ENCODE measurements around the gene AGPAT4.

Gene AGPAT4

DNA sequence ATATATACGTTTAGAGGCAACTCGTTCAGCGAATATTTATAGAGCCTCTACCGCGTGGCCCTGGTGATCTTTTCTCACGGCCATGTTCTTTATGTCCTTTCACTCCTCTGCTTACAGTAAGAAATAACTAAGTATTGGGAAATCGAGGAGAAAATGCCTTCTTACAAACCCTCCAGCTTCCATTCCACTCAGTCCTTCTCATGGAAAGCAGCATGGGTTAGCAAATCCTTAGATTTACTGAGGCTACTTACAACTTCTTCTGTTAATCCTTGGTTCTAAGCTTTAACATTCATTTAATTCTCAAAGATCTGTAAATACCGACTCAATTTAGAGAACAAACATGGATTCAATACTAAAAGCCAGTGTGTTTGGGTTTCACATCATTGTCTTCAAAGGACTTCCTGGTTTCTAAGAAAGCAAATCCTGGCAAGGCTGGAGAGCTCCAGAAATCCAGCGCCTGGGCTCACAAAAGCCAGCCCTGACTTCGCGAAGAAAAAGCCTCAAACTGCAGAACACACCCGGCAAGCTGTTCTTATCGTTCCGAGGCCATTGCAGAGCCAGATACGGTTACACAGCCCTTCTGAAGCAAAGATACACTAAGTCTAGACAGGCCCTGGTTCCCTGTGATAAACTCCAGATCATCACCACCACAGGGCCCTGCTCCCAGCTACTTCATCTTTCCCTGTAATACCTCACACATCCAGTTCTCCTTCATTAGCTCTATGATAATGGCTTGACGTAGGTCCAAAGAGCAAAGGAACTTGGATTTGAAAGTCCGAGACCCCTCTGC is 19.2 kb downstream of the AGPAT4 start:
- DNase-seq: no peak

DNA sequence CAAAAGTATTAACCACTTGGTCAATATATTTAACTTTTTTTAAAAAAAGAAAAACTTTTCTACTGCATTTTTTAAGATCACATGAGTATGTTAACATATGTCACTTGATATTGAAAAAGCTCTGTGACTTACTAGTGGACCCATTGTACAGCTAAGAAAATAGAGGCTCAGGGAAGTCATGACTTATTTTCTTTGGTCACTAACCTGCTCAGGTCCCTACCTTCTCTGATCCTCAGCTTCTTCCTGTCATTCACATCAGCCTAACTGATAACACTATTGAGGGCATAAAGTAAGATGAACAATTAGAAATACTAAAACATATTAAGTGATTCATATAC is 19.8 kb downstream of the AGPAT4 start:
- no peak for DNase-seq

DNA sequence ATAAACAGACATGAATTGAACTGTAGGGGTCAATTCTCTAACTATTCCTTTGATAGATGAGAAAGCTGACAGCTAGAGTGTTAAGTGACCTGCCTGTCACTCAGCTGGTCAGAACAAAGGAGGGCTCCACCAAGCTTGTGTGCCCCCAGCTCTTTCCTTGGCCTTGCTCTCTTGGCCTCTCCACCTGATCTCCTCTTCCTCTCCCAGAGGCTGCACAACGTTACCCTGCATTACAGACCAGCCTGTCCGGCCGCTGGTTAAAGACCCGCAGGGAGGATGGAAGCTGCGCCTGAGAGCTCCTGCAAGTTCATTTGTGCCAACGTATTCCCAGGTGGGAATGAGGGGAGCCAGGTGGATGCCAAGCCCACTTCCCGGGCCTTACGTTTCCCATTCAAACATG is 22.5 kb downstream of the AGPAT4 start:
- no peak for DNase-seq

DNA sequence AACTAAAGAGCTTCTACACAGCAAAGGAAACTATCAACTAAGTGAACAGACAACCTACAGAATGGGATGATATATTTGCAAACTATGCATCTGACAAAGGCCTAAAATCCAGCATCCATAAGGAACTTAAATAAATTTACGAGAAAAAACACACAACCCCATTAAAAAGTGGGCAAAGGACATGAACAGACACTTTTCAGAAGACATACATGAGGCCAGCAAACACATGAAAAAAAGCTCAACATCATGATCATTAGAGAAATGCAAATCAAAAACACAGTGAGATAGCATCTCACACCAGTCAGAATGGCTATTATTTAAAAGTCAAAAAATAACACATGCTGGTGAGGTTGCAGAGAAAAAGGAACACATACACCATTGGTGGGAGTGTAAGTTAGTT is 24.5 kb downstream of the AGPAT4 start:
- DNase-seq: no peak

DNA sequence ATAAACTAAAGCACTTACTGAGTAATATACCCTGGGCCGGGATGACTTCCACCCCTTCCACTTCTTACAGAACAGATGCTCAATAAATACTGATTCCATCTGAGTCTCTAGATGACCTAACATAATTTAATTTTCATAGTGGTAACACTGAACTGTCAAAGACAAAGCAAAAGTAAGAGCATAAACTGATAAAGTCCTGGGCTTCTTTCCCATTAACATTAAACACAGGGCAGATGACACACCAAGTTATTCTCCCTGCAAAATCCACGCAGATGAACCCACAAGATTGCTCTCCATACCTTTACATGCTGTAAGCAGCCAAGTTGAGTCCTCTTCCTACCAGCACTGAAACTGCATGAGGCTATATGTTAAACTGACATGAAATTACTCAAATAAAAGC is 27.1 kb downstream of the AGPAT4 start:
- no peak for DNase-seq

DNA sequence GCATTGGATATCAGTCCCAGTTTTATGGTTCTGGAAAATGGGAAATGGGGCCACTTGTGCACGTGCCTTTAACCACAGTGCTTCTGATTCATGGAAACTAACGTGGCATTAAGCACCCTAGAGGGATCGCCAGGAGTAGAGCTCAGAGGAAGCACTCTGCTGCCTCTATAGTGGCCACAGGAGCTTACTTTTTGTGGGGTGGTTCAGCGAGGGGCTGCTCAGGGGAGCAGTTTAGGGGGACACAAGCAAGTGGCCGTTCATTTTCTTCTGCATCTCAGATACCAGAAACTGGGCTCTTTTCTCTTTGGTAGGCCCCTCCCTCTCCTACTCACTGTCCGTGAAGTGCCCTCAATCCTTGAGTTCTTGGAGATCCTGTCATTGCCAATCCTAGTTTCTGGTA is 28.5 kb downstream of the AGPAT4 start:
- DNase-seq: no peak

DNA sequence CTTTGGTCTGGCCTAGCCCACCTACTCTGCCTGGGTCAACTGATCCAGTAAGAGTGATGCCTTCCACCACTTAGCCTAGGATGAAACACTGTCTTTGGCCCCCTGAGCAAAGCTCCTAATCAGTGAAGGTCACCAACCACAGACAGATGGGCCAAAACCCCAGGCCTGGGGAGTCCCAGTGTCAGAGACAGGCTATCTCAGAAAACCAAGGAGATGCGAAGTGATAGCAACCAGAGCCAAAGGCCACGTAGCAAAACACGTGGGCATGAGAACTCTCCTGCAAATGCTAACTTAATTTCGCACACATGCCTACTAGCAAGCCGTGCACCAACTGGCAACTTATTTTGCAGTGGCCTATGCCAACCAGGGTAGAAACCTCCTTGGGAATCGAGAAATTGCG is 29.1 kb downstream of the AGPAT4 start:
- no peak for DNase-seq

DNA sequence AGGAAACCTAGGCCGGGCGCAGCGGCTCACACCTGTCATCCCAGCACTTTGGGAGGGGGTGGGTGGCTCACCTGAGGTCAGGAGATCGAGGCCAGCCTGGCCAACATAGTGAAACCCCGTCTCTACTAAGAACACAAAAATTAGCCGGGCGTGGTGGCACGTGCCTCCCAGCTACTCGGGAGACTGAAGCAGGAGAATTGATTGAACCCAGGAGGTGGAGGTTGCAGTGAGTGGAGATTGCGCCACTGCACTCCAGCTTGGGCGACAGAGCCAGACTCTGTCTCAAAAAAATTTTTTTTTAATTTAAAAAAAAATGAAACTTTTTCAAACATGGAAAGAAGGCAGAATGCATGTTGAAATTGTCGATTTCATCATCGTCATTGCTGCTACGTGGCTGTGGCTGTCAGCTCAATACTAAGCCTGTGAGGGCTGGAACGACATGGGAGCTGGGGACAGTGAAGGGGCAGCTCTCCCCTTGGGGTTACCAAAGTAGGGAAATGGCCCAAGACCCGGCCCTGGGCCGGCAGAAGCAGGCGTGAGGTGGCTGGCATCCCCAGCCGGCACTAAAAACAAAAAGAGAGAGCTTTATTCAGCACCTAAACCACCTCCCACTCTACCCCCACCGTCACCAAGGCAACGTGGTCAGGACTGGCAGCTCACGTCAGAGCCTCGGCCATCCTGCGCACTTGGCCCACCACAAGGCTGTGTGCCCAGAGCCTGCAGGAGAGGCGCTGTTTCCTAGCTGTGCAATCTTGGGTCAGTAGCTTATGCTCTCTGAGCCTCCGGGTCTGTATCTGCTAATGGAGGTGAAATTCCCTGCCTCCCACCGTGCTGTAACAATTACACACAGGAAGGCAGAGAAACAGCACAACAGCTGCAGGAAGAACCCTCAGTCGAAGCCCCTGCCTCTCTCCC is 30.8 kb downstream of the AGPAT4 start:
- DNase-seq: no peak

DNA sequence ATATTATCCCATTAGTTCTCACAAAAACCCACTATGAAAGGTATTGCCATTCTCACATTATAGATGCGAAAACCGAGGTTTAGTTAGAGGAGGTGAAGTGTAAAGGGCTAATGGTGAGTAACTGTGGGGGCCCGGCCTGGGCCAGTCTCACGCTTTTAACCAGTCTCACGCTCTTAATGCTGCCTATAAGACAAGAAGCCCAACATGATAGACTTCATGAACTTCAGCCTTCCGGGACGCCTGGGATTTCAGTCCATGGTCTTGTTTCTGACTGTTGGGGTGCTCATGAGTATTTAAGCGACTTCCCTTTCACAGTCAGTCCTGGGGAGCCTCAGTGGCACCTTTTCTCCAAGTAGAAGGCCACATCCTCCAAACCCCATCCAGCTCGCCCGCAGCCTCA is 31.7 kb downstream of the AGPAT4 start:
- no peak for DNase-seq

DNA sequence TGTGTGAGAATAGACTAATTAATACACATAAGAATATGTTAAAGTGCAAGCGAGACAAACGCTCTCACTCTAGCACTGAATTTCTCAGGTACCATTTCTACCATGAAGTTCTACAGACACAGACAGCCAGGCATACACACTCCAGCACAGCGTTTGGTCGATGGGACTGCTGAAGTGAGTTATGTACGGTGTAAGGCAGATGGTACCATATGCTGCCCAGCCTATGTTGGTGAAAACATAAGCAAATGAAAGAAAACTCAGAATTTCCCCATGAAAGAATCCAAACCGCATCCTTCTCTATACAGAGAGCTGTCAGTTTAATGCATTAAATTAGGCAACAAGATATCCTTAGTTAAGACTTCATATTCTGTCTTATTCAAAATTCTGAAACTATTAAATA is 34.9 kb downstream of the AGPAT4 start:
- no peak for DNase-seq

DNA sequence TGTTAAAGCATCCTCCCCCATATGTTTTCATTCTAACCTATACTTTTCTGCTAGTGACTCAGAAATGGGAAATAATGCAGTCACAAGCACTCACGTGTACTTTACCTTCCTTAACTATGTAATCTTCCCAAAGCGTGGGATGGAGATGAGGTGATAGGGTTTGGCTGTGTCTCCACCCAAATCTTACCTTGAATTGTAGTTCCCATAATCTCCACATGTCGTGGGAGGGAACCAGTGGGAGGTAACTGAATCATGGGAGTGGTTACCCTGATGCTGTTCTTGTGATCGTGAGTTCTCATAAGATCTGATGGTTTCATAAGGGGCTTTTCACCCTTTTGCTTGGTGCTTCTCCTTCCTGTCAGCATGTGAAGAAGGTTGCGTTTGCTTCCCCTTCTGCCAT is 35.4 kb downstream of the AGPAT4 start:
- no peak for DNase-seq

DNA sequence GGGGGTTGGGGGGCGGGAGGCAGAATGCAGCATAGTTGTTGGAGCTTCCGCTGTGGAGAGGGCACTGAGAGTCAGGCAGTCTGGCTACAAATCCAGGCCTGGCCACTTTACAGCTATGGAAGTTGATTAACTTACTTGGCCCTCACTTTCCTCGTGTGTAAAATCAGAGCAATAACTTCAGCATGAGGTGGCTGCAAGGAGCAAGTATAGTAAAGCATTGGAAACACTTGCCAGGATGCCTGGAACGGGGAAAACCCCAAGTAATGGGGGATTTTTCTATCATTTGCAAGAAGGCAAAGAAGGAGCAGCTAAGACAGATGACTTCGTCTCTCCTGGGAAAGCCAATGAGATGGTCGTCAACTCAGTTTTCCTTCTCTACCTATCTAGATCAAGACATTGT is 35.8 kb downstream of the AGPAT4 start:
- DNase-seq: no peak

DNA sequence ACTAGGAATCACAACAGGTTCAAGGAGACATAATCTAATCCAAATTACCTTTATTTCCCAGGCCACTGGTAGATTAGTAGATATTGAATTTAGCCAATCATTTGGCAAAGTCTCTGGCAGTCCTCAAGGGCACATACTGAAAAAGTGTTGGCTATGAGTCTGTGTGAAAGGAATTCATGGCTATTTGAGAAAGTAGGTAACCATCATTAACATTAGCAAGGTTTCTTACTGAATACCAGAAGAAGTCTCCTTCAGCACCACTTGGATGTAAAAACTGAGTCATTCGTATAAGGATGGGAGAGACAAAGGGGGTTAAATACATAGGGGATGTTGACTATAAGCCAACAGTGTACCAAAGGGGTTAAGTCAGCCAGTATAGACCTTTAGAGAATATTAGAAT is 36.7 kb downstream of the AGPAT4 start:
- no peak for DNase-seq

DNA sequence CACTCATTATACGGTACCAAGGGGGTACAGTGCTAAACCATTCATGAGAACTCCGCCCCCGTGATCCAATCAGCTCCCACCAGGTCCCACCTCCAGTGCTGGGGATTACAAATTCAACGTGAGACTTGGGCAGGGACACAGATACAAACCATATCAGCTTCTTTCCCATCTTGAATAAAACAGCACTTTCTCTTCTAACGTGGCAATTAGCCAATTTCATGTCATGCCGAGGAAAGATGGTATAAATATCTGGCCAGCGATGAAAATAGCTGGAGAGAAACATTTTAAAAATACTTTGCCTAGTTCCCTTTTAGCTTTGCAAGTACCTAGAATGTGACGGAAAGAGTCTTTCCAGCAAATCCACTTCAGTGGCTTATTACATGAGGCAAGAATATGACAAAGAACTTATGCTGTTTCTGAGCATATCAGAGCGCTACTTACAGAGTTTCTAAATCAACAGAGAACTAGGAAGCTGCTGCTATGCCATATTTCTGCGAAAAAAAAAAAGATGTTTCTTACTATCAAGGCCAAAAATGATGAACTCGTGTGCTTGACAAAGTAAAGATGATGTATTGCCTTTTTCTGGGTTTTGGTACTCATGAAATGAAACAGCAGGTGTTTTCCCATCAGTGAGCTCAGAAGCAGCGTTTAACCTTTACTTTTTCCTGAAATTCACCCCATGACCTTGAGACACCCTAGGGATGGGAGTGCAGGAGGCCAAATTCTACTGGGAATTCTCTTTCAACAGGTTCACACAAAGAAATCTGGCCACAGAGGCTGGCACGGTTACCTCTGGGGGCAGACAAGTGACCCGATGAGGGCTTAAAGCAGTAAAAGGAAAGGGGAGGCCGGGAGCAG is 37.9 kb downstream of the AGPAT4 start:
- DNase-seq: no peak

DNA sequence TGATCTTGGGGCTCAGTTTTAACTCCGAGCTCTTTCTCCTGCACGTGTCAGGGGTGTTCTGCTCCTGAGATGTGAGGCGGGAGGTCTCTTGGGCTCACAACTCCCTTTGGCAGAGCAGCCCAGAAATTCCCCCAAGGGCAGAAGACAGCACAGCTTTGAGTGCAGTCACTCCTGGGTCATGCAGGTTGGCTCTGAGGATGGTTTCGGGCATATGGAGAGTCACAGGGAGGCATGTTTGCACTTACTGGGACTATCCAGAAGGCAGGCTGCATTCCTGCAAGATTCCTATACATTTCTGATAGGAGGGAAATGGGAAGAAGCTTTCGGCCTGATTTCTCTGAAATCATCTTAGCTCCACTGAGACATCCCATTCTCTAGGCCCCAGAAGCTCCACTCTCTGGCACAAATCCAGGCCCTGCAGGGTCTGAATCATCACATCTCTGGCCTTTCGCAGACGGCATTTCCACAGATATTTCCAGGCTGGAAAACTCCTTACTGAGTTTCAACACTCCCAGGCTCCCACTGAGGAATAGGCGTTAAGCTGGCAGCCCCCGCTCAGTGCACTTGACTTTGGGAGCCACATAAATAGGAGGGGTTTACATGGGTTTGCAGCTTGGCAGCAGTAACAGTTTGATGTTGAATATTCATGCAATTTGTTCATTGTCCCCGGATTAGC is 39.7 kb downstream of the AGPAT4 start:
- no peak for DNase-seq

DNA sequence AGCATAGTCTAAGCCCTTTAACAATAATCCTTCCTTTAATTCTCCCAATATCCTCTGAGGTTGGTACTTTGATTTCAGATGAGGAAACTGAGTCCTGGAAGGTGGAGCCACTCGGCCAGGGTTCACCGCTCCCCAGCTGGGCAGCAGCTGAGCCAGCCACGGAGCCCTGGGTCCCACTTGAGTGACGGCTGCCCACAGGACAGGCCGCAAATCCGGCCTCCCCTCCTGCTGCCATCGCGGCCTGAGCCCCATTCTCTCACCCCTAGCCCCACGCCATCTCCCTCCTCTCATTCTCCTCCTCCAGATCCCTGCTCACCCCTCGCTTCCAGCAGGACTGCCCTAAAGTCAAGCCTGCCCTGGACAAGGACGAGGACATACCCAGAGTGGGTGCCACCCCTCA is 41.4 kb downstream of the AGPAT4 start:
- no peak for DNase-seq

DNA sequence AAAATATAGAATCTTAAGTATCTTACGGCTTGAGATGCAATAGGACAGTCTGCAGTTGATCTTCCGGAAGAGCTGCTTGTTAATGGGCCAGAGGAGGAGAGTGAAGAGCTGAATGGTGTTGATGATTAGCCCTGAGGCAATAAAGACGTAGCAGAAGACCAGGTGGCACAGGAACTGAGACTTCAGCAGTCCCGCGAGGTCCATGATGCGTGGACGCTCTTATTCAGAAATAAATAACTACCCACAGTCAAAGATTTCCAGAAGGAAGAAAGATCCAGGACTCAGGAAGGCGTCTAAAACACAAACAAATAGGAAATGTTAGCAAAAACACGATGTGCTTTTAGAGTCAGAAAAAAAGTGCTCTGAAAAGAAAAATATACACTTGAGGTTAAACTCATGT is 41.9 kb downstream of the AGPAT4 start:
- no peak for DNase-seq

DNA sequence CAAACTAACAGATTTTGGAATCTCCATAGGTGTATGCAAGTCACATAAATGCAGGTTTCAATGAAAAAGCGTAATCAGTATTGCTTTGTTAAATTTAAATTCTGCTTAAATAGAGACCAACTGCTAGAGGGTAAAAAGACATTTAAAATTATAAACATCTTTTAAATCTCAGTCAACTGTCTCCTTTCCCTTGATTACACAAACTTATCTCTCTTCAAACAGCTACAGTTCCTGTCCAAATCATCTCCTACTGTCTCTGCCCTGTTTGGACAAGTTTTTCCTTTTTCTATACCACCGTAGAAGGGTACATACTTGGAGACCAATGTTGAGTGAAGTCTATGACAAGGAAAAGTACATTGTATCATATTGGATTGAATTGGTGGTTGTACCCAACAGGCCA is 43.5 kb downstream of the AGPAT4 start:
- DNase-seq: no peak

DNA sequence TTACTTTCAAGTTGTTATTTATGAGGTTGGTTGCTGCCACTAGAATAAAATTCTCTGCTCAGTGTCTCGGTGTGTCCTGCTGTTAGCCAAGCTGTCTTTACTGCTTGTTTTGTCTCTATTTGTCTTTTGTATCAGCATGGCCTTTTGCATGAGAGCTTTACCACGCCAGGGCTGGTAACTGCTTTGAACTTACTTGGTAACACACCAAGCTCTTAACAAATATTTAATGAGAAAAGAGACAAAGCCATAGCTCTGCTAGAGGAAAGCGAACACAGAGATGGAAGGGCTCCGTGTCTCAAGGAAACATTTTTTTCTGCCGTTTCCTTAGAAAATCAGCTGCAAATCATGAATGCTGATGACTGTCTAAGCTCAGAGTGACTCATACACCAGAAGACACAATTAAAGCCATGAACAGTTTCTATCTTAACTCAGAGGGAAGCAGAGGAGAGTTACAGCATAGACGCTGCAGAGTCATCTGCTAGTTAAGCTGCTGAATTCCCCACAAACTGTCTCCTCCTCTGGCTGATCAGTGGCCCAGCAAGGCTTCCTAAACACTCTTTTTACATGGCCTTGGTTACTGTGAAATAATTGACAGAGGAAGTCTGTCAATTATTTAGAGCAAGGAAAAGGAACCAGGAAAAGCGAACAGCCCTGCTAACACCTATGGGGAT is 44.8 kb downstream of the AGPAT4 start:
- no peak for DNase-seq

DNA sequence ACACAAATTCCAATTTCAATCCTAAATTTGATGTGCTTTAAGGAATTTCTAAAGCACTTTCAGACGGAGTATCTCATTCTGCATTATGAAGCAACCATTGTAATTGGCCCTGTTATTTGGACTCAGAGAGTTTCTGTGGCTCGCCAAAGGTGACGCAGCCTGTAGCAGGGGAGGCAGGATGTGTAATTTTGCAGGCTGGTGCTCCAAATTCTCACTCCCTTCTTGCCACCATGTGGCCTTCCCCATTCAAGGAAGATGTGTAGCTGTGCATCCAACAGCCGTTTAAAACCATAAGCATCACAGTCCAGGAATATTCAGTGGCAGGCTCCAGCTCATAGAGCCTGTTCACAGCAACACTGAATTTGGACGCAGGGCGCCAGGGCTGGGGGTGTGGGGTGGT is 45.8 kb downstream of the AGPAT4 start:
- no peak for DNase-seq

DNA sequence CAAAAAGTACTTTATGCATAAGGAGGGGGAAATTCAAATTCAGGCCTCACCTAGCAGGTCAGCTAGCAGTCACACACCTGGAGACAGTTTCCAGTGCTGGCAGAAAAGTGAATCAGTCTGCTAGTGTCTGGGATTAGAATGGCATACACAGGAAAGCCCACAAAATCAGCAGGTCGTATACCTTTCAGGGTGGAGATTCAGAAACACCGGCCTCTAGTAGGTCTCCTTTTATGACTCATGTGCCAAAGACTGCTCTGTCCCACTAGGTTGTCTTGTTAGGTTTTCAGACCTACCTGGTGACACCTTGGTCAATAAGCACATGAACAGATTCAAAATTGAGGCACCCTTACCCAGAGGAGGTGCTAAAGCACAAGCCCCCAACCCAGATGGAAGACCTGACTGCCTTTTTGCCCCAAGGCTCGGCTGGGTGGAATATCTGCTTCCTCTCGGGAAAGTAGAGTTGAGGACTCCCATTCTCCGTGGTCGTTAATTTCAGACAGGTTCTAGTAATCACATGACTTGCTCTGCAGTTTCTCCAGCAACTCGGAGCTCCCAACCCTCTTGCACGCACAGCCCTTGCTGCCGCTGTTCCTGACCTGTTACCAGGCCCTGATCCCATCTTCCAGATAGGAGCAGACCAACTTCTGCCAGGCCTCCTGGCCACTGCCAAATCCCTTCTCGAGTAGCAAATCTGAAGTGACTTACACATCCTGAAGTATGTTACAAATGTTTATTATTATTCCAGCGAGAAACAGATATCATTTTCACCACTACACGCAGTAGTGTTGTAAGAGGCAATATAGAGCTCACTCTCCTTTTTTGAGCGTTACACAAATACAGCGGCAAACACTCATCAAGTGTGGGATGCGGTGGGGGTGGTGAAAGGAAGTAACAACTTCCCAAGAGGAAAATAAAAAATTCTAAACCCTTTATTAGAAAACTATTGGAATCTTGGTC is 46.6 kb downstream of the AGPAT4 start:
- DNase-seq: no peak

Data from NCI-H1694 treated with DMSO at 0.1 percent for 48 hours (cell line).